Activated T-cell treated with anti-CD3 and anti-CD28 coated beads for 48 hours (primary cell): ENCODE results near the gene IL17D.

Experiments
- DNase-seq: peaks from one replicate; pipeline ENCODE4 v3.0.0-alpha.2; 2020; ENCODE audit warnings: low read depth

IL17D gene

GRCh38 chr13:20691616-20692015 lies 11.9 kb upstream of the IL17D start:
- DNase-seq = no peak

- DNase-seq = no peak
Observed at GRCh38 chr13:20696073-20696472, 7.4 kb upstream of the IL17D start.

- DNase-seq = no peak
Observed at GRCh38 chr13:20699715-20700114, 3.8 kb upstream of the IL17D start.

- DNase-seq = no peak
Observed at GRCh38 chr13:20700288-20700687, 3.2 kb upstream of the IL17D start.

GRCh38 chr13:20701461-20701860 lies 2.0 kb upstream of the IL17D start:
- DNase-seq = no peak

- no peak for DNase-seq
Observed at GRCh38 chr13:20702530-20702914, 977 bp upstream of the IL17D start.

- peak; percentile 77 for DNase-seq
Observed at GRCh38 chr13:20703780-20704458, 420 bp downstream of the IL17D start.

- no peak for DNase-seq
Observed at GRCh38 chr13:20704459-20705069, 1.1 kb downstream of the IL17D start.

GRCh38 chr13:20706661-20707060 lies 3.2 kb downstream of the IL17D start:
- no peak for DNase-seq

- DNase-seq = no peak
Observed at GRCh38 chr13:20708216-20708615, 4.7 kb downstream of the IL17D start.

- no peak for DNase-seq
Observed at GRCh38 chr13:20709369-20709768, 5.9 kb downstream of the IL17D start.

- no peak for DNase-seq
Observed at GRCh38 chr13:20709782-20710181, 6.3 kb downstream of the IL17D start.

GRCh38 chr13:20711301-20712044 lies 8.0 kb downstream of the IL17D start:
- no peak for DNase-seq

GRCh38 chr13:20713014-20713376 lies 9.5 kb downstream of the IL17D start:
- DNase-seq = no peak

GRCh38 chr13:20713751-20714150 lies 10.3 kb downstream of the IL17D start:
- DNase-seq = peak; percentile 4

- DNase-seq = no peak
Observed at GRCh38 chr13:20714161-20714560, 10.7 kb downstream of the IL17D start.

GRCh38 chr13:20714563-20715329 lies 11.2 kb downstream of the IL17D start:
- no peak for DNase-seq

- no peak for DNase-seq
Observed at GRCh38 chr13:20715330-20715712, 11.8 kb downstream of the IL17D start.

GRCh38 chr13:20716951-20717350 lies 13.5 kb downstream of the IL17D start:
- no peak for DNase-seq

GRCh38 chr13:20717581-20718542 lies 14.4 kb downstream of the IL17D start:
- no peak for DNase-seq

GRCh38 chr13:20718958-20719566 lies 15.6 kb downstream of the IL17D start:
- no peak for DNase-seq
